HEK293T (cell line): ENCODE results near the gene IRX2.

Source experiments
- BHLHE40 ChIP-seq: fragments of 450-650 bp; IDR thresholded peaks from 2 replicates; pipeline ENCODE4 v1.6.1; 2016; ENCODE audit warnings: mild to moderate bottlenecking, moderate library complexity, borderline replicate concordance
- CTBP1 ChIP-seq: fragments of 450-650 bp; IDR thresholded peaks from 2 replicates; pipeline ENCODE4 v1.6.1; 2016; ENCODE audit warnings: borderline replicate concordance
- ELF4 ChIP-seq: fragments of 450-650 bp; IDR thresholded peaks from 2 replicates; pipeline ENCODE4 v1.6.1; 2017; ENCODE audit warnings: antibody characterized with exemption
- FOXA1 ChIP-seq: fragments of 450-650 bp; IDR thresholded peaks from 2 replicates; pipeline ENCODE4 v1.6.1; 2016; ENCODE audit warnings: mild to moderate bottlenecking
- FOXM1 ChIP-seq: fragments of 450-650 bp; IDR thresholded peaks from 2 replicates; pipeline ENCODE4 v1.6.1; 2017; ENCODE audit warnings: mild to moderate bottlenecking, borderline replicate concordance
- L3MBTL2 ChIP-seq: fragments of 450-650 bp; conservative IDR thresholded peaks from 2 replicates; pipeline ENCODE4 v1.6.1; 2016; ENCODE audit warnings: mild to moderate bottlenecking
- LEF1 ChIP-seq: fragments of 450-650 bp; IDR thresholded peaks from 2 replicates; pipeline ENCODE4 v1.6.1; 2017; ENCODE audit warnings: mild to moderate bottlenecking, borderline replicate concordance
- PKNOX1 ChIP-seq: fragments of 450-650 bp; IDR thresholded peaks from 2 replicates; pipeline ENCODE4 v1.6.1; 2016
- SUZ12 ChIP-seq: fragments of 450-650 bp; IDR thresholded peaks from 2 replicates; pipeline ENCODE4 v1.6.1; 2016; ENCODE audit warnings: mild to moderate bottlenecking
- TARDBP ChIP-seq: fragments of 450-650 bp; IDR thresholded peaks from 2 replicates; pipeline ENCODE4 v1.6.1; 2016

- TF ChIP-seq SUZ12: no peak
- no peak for TF ChIP-seq FOXM1
- TF ChIP-seq BHLHE40: no peak
- TF ChIP-seq ELF4: no peak
- no peak for TF ChIP-seq CTBP1
- TF ChIP-seq L3MBTL2: no peak
- no peak for TF ChIP-seq FOXA1
- no peak for TF ChIP-seq PKNOX1
- no peak for TF ChIP-seq LEF1
- no peak for TF ChIP-seq TARDBP
Observed at GRCh38 chr5:2704806-2705645, 46.5 kb downstream of the IRX2 start.
